HG03103 (cell line): ENCODE measurements around the gene HSD17B8.
A peak's percentile ranks its signal among the peaks of the same experiment; 100 is the strongest.

Experiments
- ATAC-seq: cut with Tn5 transposase; IDR thresholded peaks from one replicate; pipeline ENCODE4 v1.9.1; 2021; ENCODE audit warnings: low read depth; ENCODE audit not compliant: unreplicated experiment

HSD17B8 gene

GRCh38 chr6:33190504-33191107, 13.8 kb upstream of the HSD17B8 start:
- no peak for ATAC-seq

DNA sequence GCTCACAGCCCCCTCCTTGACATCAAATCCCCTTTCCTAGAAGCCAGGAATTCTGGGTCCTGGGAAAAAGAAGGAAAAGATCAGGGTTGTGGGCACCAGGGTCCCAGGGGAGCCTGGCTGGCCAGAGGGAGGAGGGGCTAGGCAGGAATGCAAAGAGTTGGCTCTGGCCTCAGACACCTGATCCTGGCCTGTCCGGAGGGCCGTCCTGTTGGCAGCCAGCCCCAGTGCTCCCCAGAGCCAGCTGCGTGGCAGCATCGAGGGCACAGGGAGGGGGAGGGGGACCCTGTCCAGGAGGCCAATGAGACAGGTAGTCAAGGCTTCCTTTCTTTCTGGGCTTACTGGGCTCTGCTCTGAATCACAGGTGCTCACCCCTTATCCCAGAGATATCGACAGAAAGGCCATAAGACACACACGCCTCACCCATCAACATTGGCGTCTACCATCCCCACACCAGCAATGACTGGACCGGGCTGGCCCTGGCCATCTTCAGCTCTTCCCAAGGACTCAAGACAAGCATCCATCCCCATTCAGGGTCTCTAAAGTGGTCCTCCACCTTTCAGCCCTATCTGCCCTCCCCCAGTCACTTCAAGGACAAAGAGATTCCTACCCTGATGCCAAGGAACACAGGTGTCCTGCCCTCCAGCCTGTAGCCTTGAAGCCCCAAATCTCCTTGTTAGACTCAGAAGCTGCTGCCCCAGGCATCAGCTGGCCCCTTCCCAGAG, 12.9 kb upstream of the HSD17B8 start:
- ATAC-seq: no peak

DNA sequence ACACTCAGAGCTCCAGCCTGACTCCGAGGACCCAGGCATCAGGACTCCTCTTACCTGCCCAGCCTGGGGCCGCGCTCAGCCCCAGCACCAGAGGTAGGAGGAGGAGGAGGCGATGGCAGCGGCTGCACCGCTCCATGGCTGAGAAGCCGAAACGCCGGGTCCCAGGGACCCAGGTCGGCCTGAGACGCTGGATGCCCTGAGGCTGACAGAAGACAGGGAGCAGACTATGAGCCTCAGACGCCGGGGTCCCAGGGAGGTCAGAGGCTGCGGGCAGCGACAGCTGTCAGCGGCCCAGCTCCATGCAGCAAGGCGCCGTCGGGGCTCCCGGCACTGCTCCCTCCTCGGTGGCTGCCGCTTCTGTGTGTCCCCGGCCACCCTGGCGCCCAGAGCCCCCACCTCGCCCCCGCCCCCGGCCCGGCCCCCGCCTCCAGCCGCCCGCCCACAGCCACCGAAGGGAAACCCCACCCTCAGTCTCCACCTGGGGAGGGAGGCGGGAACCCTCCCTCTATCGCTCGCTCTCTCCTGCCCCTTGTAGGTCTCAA, 12.3 kb upstream of the HSD17B8 start, which contains the start of gene COL11A2:
Gene COL11A2 (minus strand): TSS at position 363 of the 542 bp plus-strand sequence. CDS start 227 bp downstream, at position 136.
- no peak for ATAC-seq

DNA sequence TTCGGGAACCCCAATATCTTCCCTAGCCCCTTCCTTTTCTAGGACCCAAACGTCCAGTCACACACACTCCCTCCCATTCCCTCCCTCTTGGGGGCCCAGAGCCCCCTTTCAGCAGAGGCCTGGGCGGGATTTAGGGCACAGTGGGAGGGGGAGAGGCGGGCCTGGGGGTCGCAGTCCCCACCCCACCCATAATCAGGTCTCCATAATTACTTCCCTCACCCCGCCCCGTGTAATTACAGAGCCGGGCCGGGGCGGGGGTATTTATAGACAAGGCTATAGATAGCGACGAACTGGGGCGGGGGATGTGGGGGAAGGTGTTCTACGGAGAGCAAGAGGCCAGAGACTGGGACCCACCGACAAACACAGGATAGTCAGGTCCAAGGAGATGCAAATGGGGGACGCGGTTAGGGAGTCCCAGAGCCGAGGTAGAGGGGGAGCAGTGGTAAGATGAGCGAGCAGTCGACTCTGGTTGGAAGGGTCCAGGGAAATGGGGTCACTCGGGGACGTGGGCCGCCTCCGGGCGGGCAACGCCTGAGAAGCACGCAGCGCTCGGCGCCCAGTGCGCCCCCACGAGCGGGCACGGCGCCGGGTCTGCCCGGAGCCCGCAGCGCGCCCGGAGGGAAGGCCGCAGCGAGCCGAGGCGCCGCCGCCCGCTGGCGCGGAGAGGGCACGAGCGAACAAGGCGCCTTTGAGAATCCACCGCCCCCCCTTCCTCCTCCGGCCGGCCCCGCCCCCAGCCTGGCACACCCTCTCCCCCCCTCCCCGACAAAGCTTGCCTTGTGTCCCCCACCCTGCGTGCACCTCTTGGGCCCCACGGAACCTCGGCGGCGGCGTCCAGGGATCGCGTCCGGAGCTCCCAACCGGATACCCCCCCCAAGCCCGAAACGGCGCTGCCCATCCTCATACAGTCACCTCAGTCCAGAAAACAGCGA, 11.5 kb upstream of the HSD17B8 start:
- ATAC-seq: no peak

DNA sequence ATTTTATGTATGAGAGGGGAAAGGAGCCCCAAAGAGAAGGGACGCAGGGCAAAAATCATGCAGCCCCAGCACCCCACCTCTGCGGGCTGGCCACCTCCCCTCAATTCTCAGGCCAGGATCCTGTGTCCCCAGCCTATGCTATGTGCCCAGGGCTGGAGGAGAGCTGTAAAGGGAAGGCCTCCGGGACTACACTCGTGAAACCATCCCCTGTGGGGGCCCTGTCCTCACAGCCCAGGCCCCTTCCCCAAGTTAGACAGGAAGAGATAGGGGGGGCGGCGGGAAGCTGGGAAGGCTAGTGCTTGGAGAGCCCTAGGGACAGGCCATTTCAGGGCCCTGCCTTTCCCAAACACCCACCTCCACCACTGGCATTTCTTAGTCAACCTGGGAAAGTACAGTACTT, 10.8 kb upstream of the HSD17B8 start:
- ATAC-seq: no peak

DNA sequence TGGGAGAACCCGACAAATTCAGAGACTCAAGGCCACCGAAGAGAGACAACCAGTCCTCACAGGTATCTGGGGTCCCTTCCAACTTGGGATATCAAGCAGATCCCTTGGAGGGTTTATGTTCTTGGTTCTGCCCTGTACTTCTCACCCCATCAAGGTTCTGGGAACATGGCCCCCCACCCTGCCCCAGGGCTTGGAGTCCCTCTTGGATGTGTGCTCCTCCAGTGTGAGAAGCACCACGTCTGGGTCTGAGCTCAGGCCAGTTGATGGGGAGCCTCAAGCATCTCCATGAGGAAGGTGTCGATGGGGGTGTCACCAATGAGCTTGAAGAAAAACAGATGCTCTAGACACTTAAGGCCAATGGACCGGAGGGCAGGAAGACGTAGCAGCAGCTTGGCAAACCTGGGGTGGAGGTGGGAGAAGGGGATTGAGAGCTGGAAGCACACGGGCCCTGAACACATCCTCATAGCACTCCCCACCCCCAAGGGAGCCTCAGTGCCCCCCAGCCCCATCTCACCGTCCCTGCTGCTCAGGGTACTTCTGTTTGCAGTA, 9.9 kb upstream of the HSD17B8 start:
- no peak for ATAC-seq

- ATAC-seq: no peak
These were observed 8.9 kb upstream of the HSD17B8 start for GRCh38 chr6:33195304-33196165.

GRCh38 chr6:33197431-33198048, 6.9 kb upstream of the HSD17B8 start:
- no peak for ATAC-seq

DNA sequence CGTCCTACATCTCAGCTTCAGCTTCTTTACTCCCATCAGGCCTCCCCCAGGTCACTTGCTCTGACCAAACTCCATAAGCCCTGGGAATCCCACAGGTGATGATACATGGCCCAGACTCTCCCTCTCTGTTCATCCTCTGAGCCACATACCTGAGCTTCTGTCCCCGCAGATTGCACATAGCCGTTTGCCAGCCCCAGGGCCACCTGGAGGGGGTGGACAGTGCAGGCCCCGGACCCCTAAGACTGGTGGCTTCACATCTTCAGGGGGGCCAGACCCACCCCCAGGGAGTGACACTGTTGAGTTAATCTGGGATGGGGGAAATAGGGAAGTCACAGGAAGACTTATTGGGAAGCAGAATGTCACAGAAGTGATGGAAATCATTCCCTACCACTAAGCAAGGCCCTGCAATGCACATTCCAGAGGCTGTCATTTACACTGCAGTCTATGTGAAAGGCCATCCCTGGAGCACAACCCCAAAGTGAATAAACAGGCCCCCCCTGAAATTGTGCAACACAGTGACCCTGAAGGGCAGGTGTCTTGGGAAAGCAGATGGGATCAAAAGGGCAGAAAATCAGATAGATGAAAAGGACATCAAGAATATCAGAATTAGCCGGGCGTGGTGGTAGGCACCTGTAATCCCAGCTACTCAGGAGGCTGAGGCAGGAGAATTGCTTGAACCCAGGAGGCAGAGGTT, 6.1 kb upstream of the HSD17B8 start:
- no peak for ATAC-seq

GRCh38 chr6:33198853-33199436, 5.5 kb upstream of the HSD17B8 start:
- ATAC-seq: no peak

- ATAC-seq: peak; percentile 11
These were observed 4.7 kb upstream of the HSD17B8 start for GRCh38 chr6:33199687-33200218.

GRCh38 chr6:33200219-33201146, 4.0 kb upstream of the HSD17B8 start, which contains the start of the genes RXRB and SLC39A7:
RXRB (minus strand) TSS chr6:33200665; CDS start chr6:33200476, 189 bp downstream.
SLC39A7 (plus strand) TSS chr6:33200867; CDS start chr6:33201246, 379 bp downstream.
- peak; percentile 39 for ATAC-seq

- no peak for ATAC-seq
These were observed 3.3 kb upstream of the HSD17B8 start for GRCh38 chr6:33201147-33201545.

DNA sequence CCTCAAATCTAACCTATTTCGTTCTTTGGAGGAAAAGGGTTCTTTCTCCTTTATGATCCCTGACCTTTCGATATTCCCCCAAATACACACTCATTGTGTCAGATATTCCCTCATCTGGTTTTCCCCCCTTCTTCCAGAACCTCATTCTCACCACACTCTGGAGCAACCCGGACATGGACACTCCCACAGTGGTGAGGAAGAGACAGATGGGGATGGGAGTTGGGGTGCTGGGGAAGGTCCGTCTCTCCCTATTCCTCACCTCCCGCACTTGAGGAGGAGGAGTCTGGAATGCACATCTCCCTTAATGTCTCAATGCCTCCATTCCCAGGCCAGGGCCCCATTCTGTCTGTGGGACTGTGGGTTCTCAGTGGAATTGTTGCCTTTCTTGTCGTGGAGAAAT, 2.5 kb upstream of the HSD17B8 start:
- no peak for ATAC-seq

DNA sequence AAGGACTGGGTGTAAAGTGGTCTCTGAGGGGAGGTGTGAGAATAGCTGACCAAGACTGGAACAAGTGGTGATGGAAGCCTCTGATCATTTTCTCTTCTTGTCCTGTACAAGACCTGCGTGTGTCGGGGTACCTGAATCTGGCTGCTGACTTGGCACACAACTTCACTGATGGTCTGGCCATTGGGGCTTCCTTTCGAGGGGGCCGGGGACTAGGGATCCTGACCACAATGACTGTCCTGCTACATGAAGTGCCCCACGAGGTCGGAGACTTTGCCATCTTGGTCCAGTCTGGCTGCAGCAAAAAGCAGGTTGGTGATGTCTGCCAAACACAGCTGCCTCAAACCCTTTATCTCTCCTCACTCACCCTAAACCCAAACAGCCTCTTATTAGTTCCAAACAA, 1.7 kb upstream of the HSD17B8 start:
- no peak for ATAC-seq

GRCh38 chr6:33203443-33204164, 851 bp upstream of the HSD17B8 start:
- ATAC-seq: no peak
